H1 (cell line): ENCODE data around the gene KLHL18. TPM values are rescaled to one million over a fixed set of nuclear protein-coding genes. Genes with fewer than 3 reads are reported as not detected.

Experiments
- CTCF ChIA-PET: fragments of 300-600 bp; sonication (Branson Sonifier 250); formaldehyde crosslinking; loops from one replicate; lab custom pipeline; 2021; ENCODE audit not compliant: partially characterized antibody; lab: Charles Lee
- POLR2A ChIA-PET: fragments of 300-600 bp; sonication (Branson Sonifier 250); formaldehyde crosslinking; loops from one replicate; lab custom pipeline; 2021; ENCODE audit warnings: inconsistent platforms; ENCODE audit not compliant: partially characterized antibody; lab: Charles Lee
- DNase-seq, 2 experiments: peaks; one replicate each; pipeline versions ENCODE4 v3.0.0 to v3.0.0-alpha.2; 2010 to 2022; ENCODE audit warnings: low spot score in 2 of 2, low read depth in 1 of 2, mixed read lengths in 1 of 2
- FAIRE-seq: peaks from 2 replicates; lab custom pipeline; 2011; peaks lifted over from hg19 to GRCh38; lab: Jason Lieb, UNC
- H2AFZ ChIP-seq: 2 replicates; pipeline ENCODE4 v1.8.1; 2012; ENCODE audit warnings: low read length, inconsistent platforms
- H2AK5ac ChIP-seq: 2 replicates; pipeline ENCODE4 v1.6.1; 2013; ENCODE audit warnings: low read depth, low read length
- H2BK120ac ChIP-seq: replicated peaks from 2 replicates; pipeline ENCODE3; 2013; ENCODE audit warnings: low read depth, low read length, inconsistent platforms
- H2BK12ac ChIP-seq: 2 replicates; pipeline ENCODE4 v1.6.1; 2013; ENCODE audit warnings: low read depth, low read length
- H2BK15ac ChIP-seq: 2 replicates; pipeline ENCODE4 v1.6.1; 2013; ENCODE audit warnings: low read length
- H2BK20ac ChIP-seq: 2 replicates; pipeline ENCODE4 v1.6.1; 2013; ENCODE audit warnings: low read length
- H2BK5ac ChIP-seq: 2 replicates; pipeline ENCODE4 v1.6.1; 2013; ENCODE audit warnings: low read depth, low read length
- H3K14ac ChIP-seq: 2 replicates; pipeline ENCODE4 v1.6.1; 2013; ENCODE audit warnings: inconsistent platforms; ENCODE audit not compliant: insufficient read length
- H3K18ac ChIP-seq: 2 replicates; pipeline ENCODE4 v1.6.1; 2013; ENCODE audit warnings: low read length; ENCODE audit errors: extremely low read depth
- H3K23ac ChIP-seq: 2 replicates; pipeline ENCODE4 v1.6.1; 2013; ENCODE audit warnings: inconsistent platforms; ENCODE audit not compliant: insufficient read length
- H3K23me2 ChIP-seq: 2 replicates; pipeline ENCODE4 v1.6.1; 2013; ENCODE audit warnings: low read depth, low read length
- H3K27ac ChIP-seq: 2 replicates; pipeline ENCODE4 v1.6.1; 2011; ENCODE audit warnings: low read depth, low read length, inconsistent platforms
- H3K27me3 ChIP-seq, 4 experiments: replicated peaks in 1 of 4; 1 replicate in 1 of 4; 2 replicates in 3 of 4; pipeline versions ENCODE4 v1.6.1 to v1.8.1; 2011 to 2013; ENCODE audit warnings: low read length in 3 of 4, mild to moderate bottlenecking in 3 of 4, inconsistent platforms in 2 of 4, mixed read lengths in 2 of 4, moderate library complexity in 1 of 4; ENCODE audit not compliant: control insufficient read depth in 3 of 4, insufficient read depth in 3 of 4; ENCODE audit errors: extremely low read depth in 1 of 4
- H3K36me3 ChIP-seq, 4 experiments: 2 replicates each; pipeline versions ENCODE4 v1.6.1 to v1.8.1; 2011 to 2013; ENCODE audit warnings: mild to moderate bottlenecking in 4 of 4, low read length in 3 of 4, moderate library complexity in 2 of 4, control low read depth in 1 of 4, inconsistent platforms in 1 of 4; ENCODE audit not compliant: insufficient read depth in 4 of 4, control insufficient read depth in 2 of 4
- H3K4ac ChIP-seq: replicated peaks from 2 replicates; pipeline ENCODE3; 2013; ENCODE audit warnings: low read length, low read depth, mixed read lengths, inconsistent platforms; ENCODE audit not compliant: insufficient read length
- H3K4me1 ChIP-seq, 4 experiments: replicated peaks in 1 of 4; 1 replicate in 1 of 4; 2 replicates in 3 of 4; pipeline versions ENCODE4 v1.6.1 to v1.8.1; 2011 to 2013; ENCODE audit warnings: low read length in 3 of 4, inconsistent platforms in 2 of 4, mixed read lengths in 1 of 4; ENCODE audit not compliant: insufficient read depth in 4 of 4, control insufficient read depth in 3 of 4
- H3K4me2 ChIP-seq, 2 experiments: 2 replicates each; pipeline versions ENCODE4 v1.6.1 to v1.8.1; 2011 to 2013; ENCODE audit warnings: low read depth in 2 of 2, low read length in 2 of 2, control low read depth in 1 of 2, inconsistent platforms in 1 of 2, mild to moderate bottlenecking in 1 of 2; ENCODE audit not compliant: insufficient read depth in 1 of 2
- H3K4me3 ChIP-seq, 4 experiments: fragments of 200-600, 300-600 bp in 1 of 4; sonication (generic), shearing (Covaris generic), sonication (Bioruptor Twin) in 1 of 4; 2 replicates each; pipeline versions ENCODE4 v1.5.1 to v1.8.1; 2011 to 2016; ENCODE audit warnings: low read length in 4 of 4, low read depth in 3 of 4, control low read depth in 2 of 4, inconsistent platforms in 2 of 4, mild to moderate bottlenecking in 2 of 4, mixed read lengths in 1 of 4, moderate library complexity in 1 of 4; ENCODE audit not compliant: insufficient read depth in 2 of 4; ENCODE audit errors: extremely low read depth in 1 of 4
- H3K56ac ChIP-seq: replicated peaks from 2 replicates; pipeline ENCODE3; 2013; ENCODE audit warnings: low read depth, mild to moderate bottlenecking, mixed read lengths, low read length, inconsistent platforms; ENCODE audit not compliant: insufficient read length
- H3K79me1 ChIP-seq: 2 replicates; pipeline ENCODE4 v1.6.1; 2013; ENCODE audit warnings: low read depth, low read length, control low read depth
- H3K79me2 ChIP-seq, 2 experiments: 2 replicates each; pipeline versions ENCODE4 v1.6.1 to v1.8.1; 2012 to 2013; ENCODE audit warnings: low read length in 2 of 2, mild to moderate bottlenecking in 2 of 2, inconsistent platforms in 1 of 2; ENCODE audit not compliant: insufficient read depth in 2 of 2, control insufficient read depth in 1 of 2
- H3K9ac ChIP-seq, 4 experiments: replicated peaks in 1 of 4; 1 replicate in 1 of 4; 2 replicates in 3 of 4; pipeline versions ENCODE4 v1.6.1 to v1.8.1; 2011 to 2013; ENCODE audit warnings: low read depth in 3 of 4, low read length in 3 of 4, control low read depth in 2 of 4, mild to moderate bottlenecking in 2 of 4, moderate library complexity in 2 of 4, inconsistent platforms in 1 of 4; ENCODE audit errors: extremely low read depth in 1 of 4
- H3K9me3 ChIP-seq, 2 experiments: 2 replicates each; pipeline versions ENCODE4 v1.6.1 to v1.8.1; 2012 to 2013; ENCODE audit warnings: mild to moderate bottlenecking in 2 of 2, moderate library complexity in 2 of 2, control low read depth in 1 of 2, inconsistent platforms in 1 of 2, low read depth in 1 of 2, low read length in 1 of 2, mixed read lengths in 1 of 2; ENCODE audit not compliant: insufficient read depth in 2 of 2
- H4K20me1 ChIP-seq, 2 experiments: replicated peaks in 1 of 2; 2 replicates each; pipeline versions ENCODE3 to v1.8.1; 2011 to 2013; ENCODE audit warnings: inconsistent platforms in 2 of 2, low read length in 2 of 2, mild to moderate bottlenecking in 1 of 2; ENCODE audit not compliant: insufficient read depth in 2 of 2, control insufficient read depth in 1 of 2
- H4K5ac ChIP-seq: 2 replicates; pipeline ENCODE4 v1.6.1; 2013; ENCODE audit warnings: low read length, low read depth, mixed read lengths, inconsistent platforms; ENCODE audit not compliant: insufficient read length
- H4K8ac ChIP-seq: 2 replicates; pipeline ENCODE4 v1.8.0; 2013; ENCODE audit warnings: mild to moderate bottlenecking, moderate library complexity, low read length, inconsistent platforms; ENCODE audit not compliant: insufficient read depth; ENCODE audit errors: extremely low read depth
- H4K91ac ChIP-seq: replicated peaks from 2 replicates; pipeline ENCODE3; 2013; ENCODE audit warnings: low read length, mixed read lengths, inconsistent platforms; ENCODE audit not compliant: insufficient read length
- BACH1 ChIP-seq: IDR thresholded peaks from 2 replicates; pipeline ENCODE4 v1.6.1; 2012; ENCODE audit warnings: low read length, improper control_type of control experiment
- CEBPB ChIP-seq: IDR thresholded peaks from 2 replicates; pipeline ENCODE4 v1.6.1; 2012; ENCODE audit warnings: low read depth, low read length
- CHD2 ChIP-seq: IDR thresholded peaks from 2 replicates; pipeline ENCODE4 v1.6.1; 2012; ENCODE audit warnings: low read length, improper control_type of control experiment
- CTCF ChIP-seq, 3 experiments: IDR thresholded peaks; 1 replicate in 2 of 3; 2 replicates in 1 of 3; pipeline versions ENCODE4 v1.5.1 to v1.6.1; 2011; ENCODE audit warnings: low read length in 3 of 3, mild to moderate bottlenecking in 3 of 3, inconsistent platforms in 2 of 3, low read depth in 1 of 3, moderate library complexity in 1 of 3; ENCODE audit not compliant: insufficient read depth in 1 of 3; ENCODE audit errors: control extremely low read depth in 1 of 3
- E2F6 ChIP-seq: IDR thresholded peaks from 2 replicates; pipeline ENCODE4 v1.6.1; 2012; ENCODE audit warnings: inconsistent platforms
- NANOG ChIP-seq: IDR thresholded peaks from 2 replicates; pipeline ENCODE4 v1.6.1; 2011; ENCODE audit warnings: low read length, low read depth, mild to moderate bottlenecking, inconsistent platforms; ENCODE audit not compliant: insufficient read depth, poor library complexity, severe bottlenecking
- SIN3A ChIP-seq, 2 experiments: IDR thresholded peaks in 1 of 2; conservative IDR thresholded peaks in 1 of 2; 2 replicates each; pipeline ENCODE4 v1.6.1; 2011 to 2012; ENCODE audit warnings: low read length in 2 of 2, improper control_type of control experiment in 1 of 2, low read depth in 1 of 2, mild to moderate bottlenecking in 1 of 2
- SIX5 ChIP-seq: IDR thresholded peaks from 2 replicates; pipeline ENCODE4 v1.6.1; 2011; ENCODE audit warnings: mild to moderate bottlenecking, low read depth, low read length
- SP4 ChIP-seq: IDR thresholded peaks from 2 replicates; pipeline ENCODE4 v1.6.1; 2012; ENCODE audit warnings: low read length, inconsistent platforms
- WGBS, 2 experiments: shearing (Covaris generic) in 1 of 2; methylation state at CpG; one replicate each; pipeline versions ENCODE4 v1.1.6 to v1.1.7; 2013 to 2015; ENCODE audit warnings: low lambda C conversion rate in 2 of 2, mixed read lengths in 2 of 2, inconsistent platforms in 1 of 2, low coverage in 1 of 2, missing lambda C conversion rate in 1 of 2; ENCODE audit not compliant: insufficient replicate concordance in 2 of 2, insufficient coverage in 1 of 2, insufficient read length in 1 of 2; ENCODE audit errors: extremely low coverage in 1 of 2, missing lambda C conversion rate in 1 of 2; 5-methylcytosine and 5-hydroxymethylcytosine counted together
- polyA plus RNA-seq, 7 experiments: library from polyadenylated mRNA; depleted of rRNA in 3 of 7; stranded (reverse) in 5 of 7; unstranded in 2 of 7; fragments of >200 nt in 5 of 7; fragments of 200-250 nt in 2 of 7; gene quantifications; 1 replicate in 5 of 7; 2 replicates in 1 of 7; 4 replicates in 1 of 7; pipeline versions ENCODE4 v1.2.1 to v1.2.3, GENCODE V29; 2011 to 2013; ENCODE audit warnings: missing spikeins in 2 of 7, mixed read lengths in 2 of 7
- total RNA-seq: library from RNA; stranded (reverse); fragmentation: NEBNext Ultra II Directional; extraction: Animal tissue kit (Norgen Biotek cat#: 25700); gene quantifications from 2 replicates; pipeline ENCODE4 v1.2.1, GENCODE V29; 2021

Gene KLHL18
- total and polyA plus RNA-seq, 2 of the 8 experiments (the other 6 are each of a cell fraction or from before 2014, with no cell fraction given), result 19.9 to 31.7 TPM

- Histone ChIP-seq H3K27ac (no peak overlapping the region), H4K5ac (no peak overlapping the region), H3K18ac (no peak overlapping the region), H3K79me2 (peaks cover 0 to 7% of the 10 kb centered on the region in 2 experiments; a peak in 2 of 4 replicates), H4K8ac (no peak overlapping the region), H2AK5ac (no peak overlapping the region), H3K79me1 (no peaks in the 10 kb centered on the region; the same call in 1 of the 2 replicates), H4K91ac (no peak overlapping the region), H2BK12ac (no peak overlapping the region), H3K9me3 (peaks cover 0 to 6% of the 10 kb centered on the region in 2 experiments; a peak in 2 of 4 replicates), H3K4me3 (no peak overlapping the region), H3K4ac (no peak overlapping the region), H2AFZ (no peak overlapping the region), H2BK5ac (no peak overlapping the region), H3K4me2 (no peak overlapping the region), H3K4me1 (no peaks in the 10 kb centered on the region), H3K36me3 (peaks cover 0 to 2% (median 0%) of the 10 kb centered on the region in 4 experiments; a peak in 2 of 8 replicates), H3K23me2 (no peaks in the 10 kb centered on the region), H2BK120ac (no peak overlapping the region), H3K9ac (no peak overlapping the region), H2BK20ac (no peak overlapping the region), H3K56ac (no peak overlapping the region), H3K14ac (no peak overlapping the region), H3K23ac (no peak overlapping the region), H2BK15ac (no peak overlapping the region), H3K27me3 (no peaks in the 10 kb centered on the region), H4K20me1 (peaks cover 0 to 1% of the 10 kb centered on the region in 2 experiments)
- ChIA-PET CTCF (interaction anchor here (0.7 to 2.6 kb wide), 8 partner anchors 10 to 405 kb away, joined by 3 to 19 read pairs (median 3); no protein-coding TSS in a partner anchor), POLR2A (interaction anchor here (1.0 to 1.3 kb wide), 4 partner anchors 10 to 32 kb away, joined by 3 to 5 read pairs (median 4); partner anchors contain the start of genes KIF9 and KLHL18)
- FAIRE-seq, result no peak
- no peak for DNase-seq
- 90% methylated on average over 8 of the region's 8 CpGs; no CpG with 5 or more reads in 1 of the 2 experiments for WGBS, 2 experiments
- TF ChIP-seq BACH1, result no peak
- TF ChIP-seq CTCF (IDR thresholded peaks at IDR 0.05; ENCODE audit: control extremely low read depth in 1 of 3, insufficient read depth in 1 of 3, low read depth in 1 of 3, low read length in 3 of 3), result no peak
- TF ChIP-seq SIN3A (conservative IDR thresholded peaks at IDR 0.05 in 1 of 2, IDR thresholded peaks at IDR 0.05 in 1 of 2; ENCODE audit: low read depth in 1 of 2, low read length in 2 of 2), result no peak
- TF ChIP-seq SIX5, result no peak
- no peak for TF ChIP-seq CEBPB
- TF ChIP-seq E2F6, result no peak
- TF ChIP-seq CHD2, result no peak
- TF ChIP-seq SP4, result no peak
- no peak for TF ChIP-seq NANOG
Observed at GRCh38 chr3:47314056-47314764, 31.5 kb downstream of the KLHL18 start.
